H9 (cell line): ENCODE measurements around the gene MYH9. TPM values are rescaled to one million over a fixed set of nuclear protein-coding genes. Genes with fewer than 3 reads are reported as not detected.

ENCODE experiments used
- DNase-seq: peaks from one replicate; pipeline ENCODE4 v3.0.0-alpha.2; 2017
- H2AFZ ChIP-seq: one replicate; pipeline ENCODE4 v1.6.1; 2013; ENCODE audit warnings: mild to moderate bottlenecking, low read length, control low read depth, moderate library complexity
- H2AK5ac ChIP-seq: 2 replicates; pipeline ENCODE4 v1.6.1; 2013; ENCODE audit warnings: low read length, control low read depth, mixed read lengths; ENCODE audit not compliant: insufficient read length
- H2BK120ac ChIP-seq: one replicate; pipeline ENCODE4 v1.6.1; 2013; ENCODE audit warnings: low read depth, mild to moderate bottlenecking, low read length, control low read depth, inconsistent platforms; ENCODE audit not compliant: poor library complexity, severe bottlenecking
- H2BK12ac ChIP-seq: 2 replicates; pipeline ENCODE4 v1.6.1; 2013; ENCODE audit warnings: low read length, control low read depth, mixed read lengths, low read depth; ENCODE audit not compliant: insufficient read length
- H2BK15ac ChIP-seq: 2 replicates; pipeline ENCODE4 v1.6.1; 2013; ENCODE audit warnings: low read depth, low read length, control low read depth
- H2BK20ac ChIP-seq: one replicate; pipeline ENCODE4 v1.6.1; 2013; ENCODE audit warnings: low read depth, mild to moderate bottlenecking, low read length, control low read depth, inconsistent platforms; ENCODE audit not compliant: poor library complexity, severe bottlenecking
- H2BK5ac ChIP-seq: 2 replicates; pipeline ENCODE4 v1.6.1; 2013; ENCODE audit warnings: low read length, control low read depth, mixed read lengths; ENCODE audit not compliant: insufficient read length
- H3K14ac ChIP-seq: 2 replicates; pipeline ENCODE4 v1.6.1; 2013; ENCODE audit warnings: low read length, control low read depth; ENCODE audit not compliant: insufficient read depth
- H3K18ac ChIP-seq: 2 replicates; pipeline ENCODE4 v1.6.1; 2013; ENCODE audit warnings: low read depth, mild to moderate bottlenecking, mixed read lengths, low read length, control low read depth; ENCODE audit not compliant: insufficient read length
- H3K23ac ChIP-seq: 2 replicates; pipeline ENCODE4 v1.6.1; 2013; ENCODE audit warnings: low read length, control low read depth, mixed read lengths, low read depth; ENCODE audit not compliant: insufficient read length
- H3K23me2 ChIP-seq: 2 replicates; pipeline ENCODE4 v1.6.1; 2013; ENCODE audit warnings: low read depth, mild to moderate bottlenecking, mixed read lengths, low read length, control low read depth; ENCODE audit not compliant: insufficient read length, poor library complexity, severe bottlenecking
- H3K27ac ChIP-seq: 2 replicates; pipeline ENCODE4 v1.5.1; 2013; ENCODE audit warnings: low read length, control low read depth, mixed read lengths, low read depth; ENCODE audit not compliant: insufficient read length
- H3K27me3 ChIP-seq: 2 replicates; pipeline ENCODE4 v1.6.1; 2013; ENCODE audit warnings: low read length, control low read depth, inconsistent platforms; ENCODE audit not compliant: insufficient read depth
- H3K4ac ChIP-seq: 2 replicates; pipeline ENCODE4 v1.6.1; 2013; ENCODE audit warnings: low read depth, mild to moderate bottlenecking, control low read depth, inconsistent platforms, low read length, moderate library complexity
- H3K4me1 ChIP-seq: 2 replicates; pipeline ENCODE4 v1.6.1; 2013; ENCODE audit warnings: low read length, control low read depth, inconsistent platforms; ENCODE audit not compliant: insufficient read depth
- H3K4me2 ChIP-seq: 2 replicates; pipeline ENCODE4 v1.6.1; 2013; ENCODE audit warnings: low read length, control low read depth, mixed read lengths; ENCODE audit not compliant: insufficient read length, insufficient read depth
- H3K56ac ChIP-seq: 2 replicates; pipeline ENCODE4 v1.6.1; 2013; ENCODE audit warnings: low read depth, mild to moderate bottlenecking, mixed read lengths, low read length, control low read depth; ENCODE audit not compliant: insufficient read length
- H3K79me1 ChIP-seq: 2 replicates; pipeline ENCODE4 v1.6.1; 2013; ENCODE audit warnings: low read depth, mild to moderate bottlenecking, moderate library complexity, low read length, control low read depth, inconsistent platforms; ENCODE audit not compliant: insufficient read depth, poor library complexity, severe bottlenecking
- H3K79me2 ChIP-seq: 2 replicates; pipeline ENCODE4 v1.6.1; 2013; ENCODE audit warnings: low read length, control low read depth, inconsistent platforms; ENCODE audit not compliant: insufficient read depth
- H3K9ac ChIP-seq: 2 replicates; pipeline ENCODE4 v1.6.1; 2013; ENCODE audit warnings: low read length, control low read depth, mixed read lengths; ENCODE audit not compliant: insufficient read length; ENCODE audit errors: extremely low read depth
- H3K9me3 ChIP-seq: one replicate; pipeline ENCODE4 v1.6.1; 2013; ENCODE audit warnings: low read depth, low read length, inconsistent platforms; ENCODE audit not compliant: control insufficient read depth
- H3T11ph ChIP-seq: one replicate; pipeline ENCODE4 v1.6.1; 2013; ENCODE audit warnings: mild to moderate bottlenecking, low read length, control low read depth, inconsistent platforms
- H4K20me1 ChIP-seq: one replicate; pipeline ENCODE4 v1.6.1; 2013; ENCODE audit not compliant: control insufficient read depth, insufficient read length, insufficient read depth
- H4K5ac ChIP-seq: 2 replicates; pipeline ENCODE4 v1.6.1; 2013; ENCODE audit warnings: low read depth, mild to moderate bottlenecking, mixed read lengths, low read length, control low read depth; ENCODE audit not compliant: insufficient read length
- H4K8ac ChIP-seq: replicated peaks from 2 replicates; pipeline ENCODE4 v1.6.1; 2013; ENCODE audit warnings: low read length, control low read depth, mixed read lengths, low read depth; ENCODE audit not compliant: insufficient read length
- H4K91ac ChIP-seq: 2 replicates; pipeline ENCODE4 v1.6.1; 2013; ENCODE audit warnings: low read depth, mild to moderate bottlenecking, moderate library complexity, mixed read lengths, low read length, control low read depth; ENCODE audit not compliant: insufficient read length
- H3K27ac Mint-ChIP-seq, 3 experiments: 2 replicates in 2 of 3; 3 replicates in 1 of 3; pipeline ENCODE4 v1.8.0; 2020 to 2021; ENCODE audit warnings: mixed read lengths in 3 of 3, mild to moderate bottlenecking in 1 of 3, moderate library complexity in 1 of 3
- H3K27me3 Mint-ChIP-seq: 2 replicates; pipeline ENCODE4 v1.8.0; 2021; ENCODE audit warnings: low read depth, mild to moderate bottlenecking, moderate library complexity, mixed read lengths
- H3K36me3 Mint-ChIP-seq, 3 experiments: 2 replicates in 2 of 3; 3 replicates in 1 of 3; pipeline ENCODE4 v1.8.0; 2020 to 2021; ENCODE audit warnings: low read depth in 3 of 3, mixed read lengths in 3 of 3; ENCODE audit not compliant: insufficient read depth in 1 of 3
- H3K4me1 Mint-ChIP-seq, 2 experiments: 2 replicates each; pipeline ENCODE4 v1.8.0; 2020; ENCODE audit warnings: mixed read lengths in 2 of 2
- H3K4me3 Mint-ChIP-seq, 2 experiments: 2 replicates in 1 of 2; 3 replicates in 1 of 2; pipeline ENCODE4 v1.8.0; 2020 to 2021; ENCODE audit warnings: mild to moderate bottlenecking in 2 of 2, mixed read lengths in 2 of 2, moderate library complexity in 1 of 2
- H3K9me3 Mint-ChIP-seq, 2 experiments: 2 replicates in 1 of 2; 3 replicates in 1 of 2; pipeline ENCODE4 v1.8.0; 2020; ENCODE audit warnings: mild to moderate bottlenecking in 2 of 2, mixed read lengths in 2 of 2, moderate library complexity in 1 of 2
- WGBS: extraction: QIAGEN DNeasy Blood & Tissue Kit; methylation state at CpG from one replicate; pipeline ENCODE4 v1.1.7; 2013; ENCODE audit warnings: missing lambda C conversion rate, low lambda C conversion rate, mixed read lengths; ENCODE audit not compliant: insufficient read length; ENCODE audit errors: extremely low coverage; 5-methylcytosine and 5-hydroxymethylcytosine counted together
- total RNA-seq: library from RNA; stranded (reverse); gene quantifications from 2 replicates; pipeline ENCODE4 v1.2.1, GENCODE V29; 2021
- TF ChIP-seq, protein P1 (sequence below): fragments of 200-600 bp; sonication (generic); conservative IDR thresholded peaks from 3 replicates; pipeline ENCODE4 v1.8.0; 2021; ENCODE audit warnings: antibody characterized with exemption, mild to moderate bottlenecking

The MYH9 gene
- total RNA-seq, 1 experiment from 2014 or later = 266 TPM

DNA sequence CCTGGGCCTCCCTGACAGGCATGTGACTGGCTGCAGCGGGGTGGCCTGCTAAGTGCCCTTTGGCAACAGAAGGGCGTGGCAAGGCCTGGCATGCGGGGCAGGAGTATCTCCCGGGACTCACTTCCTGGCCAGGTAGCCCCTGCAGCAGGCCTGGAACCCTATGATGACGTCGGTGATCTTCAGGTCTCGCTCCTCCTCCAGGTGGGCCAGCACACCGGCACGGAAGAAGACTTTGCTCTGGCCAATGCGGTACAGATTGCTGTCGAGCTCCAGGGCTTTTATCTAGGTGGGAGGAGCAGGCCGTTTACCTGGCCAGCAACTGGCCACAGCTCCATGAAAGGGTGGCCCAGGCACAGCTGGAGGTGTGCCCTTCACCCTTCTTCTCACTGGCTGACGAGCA is 83.9 kb downstream of the MYH9 start:
- Histone ChIP-seq H3K23me2 (no peaks in the 10 kb centered on the region), H3K9ac (no peak overlapping the region), H3T11ph (no peak overlapping the region), H3K56ac (no peak overlapping the region), H4K5ac (no peak overlapping the region), H2BK5ac (no peak overlapping the region), H3K27me3 (no peaks in the 10 kb centered on the region), H3K18ac (no peak overlapping the region), H2BK12ac (no peak overlapping the region), H2AFZ (no peak overlapping the region), H3K4me1 (no peaks in the 10 kb centered on the region), H2BK15ac (no peak overlapping the region), H3K27ac (no peak overlapping the region), H4K91ac (no peak overlapping the region), H3K14ac (no peak overlapping the region; the same call in 1 of the 2 replicates), H4K8ac (no peak overlapping the region), H3K4ac (no peak overlapping the region), H3K79me2 (no peaks in the 10 kb centered on the region), H4K20me1 (no peaks in the 10 kb centered on the region), H3K79me1 (no peaks in the 10 kb centered on the region), H2AK5ac (no peak overlapping the region), H2BK20ac (no peak overlapping the region), H3K9me3 (no peaks in the 10 kb centered on the region), H3K4me2 (no peak overlapping the region), H3K23ac (no peak overlapping the region), H2BK120ac (no peak overlapping the region)
- Mint-ChIP-seq H3K9me3 (no peaks in the 10 kb centered on the region), H3K36me3 (peaks cover 53 to 94% (median 84%) of the 10 kb centered on the region in 3 experiments), H3K27ac (peak overlapping the region in 2 of 3 experiments; percentile 21 to 44; a peak in 3 of 7 replicates), H3K27me3 (no peaks in the 10 kb centered on the region; the same call in 1 of the 2 replicates), H3K4me1 (0 out of 4 replicates have a peak, but pooled peaks cover 0 to 3% of the 10 kb centered on the region in 2 experiments), H3K4me3 (no peak overlapping the region)
- DNase-seq = no peak
- WGBS = no CpG with 5 or more reads among the region's 13 CpGs
- TF ChIP-seq, protein P1, sequence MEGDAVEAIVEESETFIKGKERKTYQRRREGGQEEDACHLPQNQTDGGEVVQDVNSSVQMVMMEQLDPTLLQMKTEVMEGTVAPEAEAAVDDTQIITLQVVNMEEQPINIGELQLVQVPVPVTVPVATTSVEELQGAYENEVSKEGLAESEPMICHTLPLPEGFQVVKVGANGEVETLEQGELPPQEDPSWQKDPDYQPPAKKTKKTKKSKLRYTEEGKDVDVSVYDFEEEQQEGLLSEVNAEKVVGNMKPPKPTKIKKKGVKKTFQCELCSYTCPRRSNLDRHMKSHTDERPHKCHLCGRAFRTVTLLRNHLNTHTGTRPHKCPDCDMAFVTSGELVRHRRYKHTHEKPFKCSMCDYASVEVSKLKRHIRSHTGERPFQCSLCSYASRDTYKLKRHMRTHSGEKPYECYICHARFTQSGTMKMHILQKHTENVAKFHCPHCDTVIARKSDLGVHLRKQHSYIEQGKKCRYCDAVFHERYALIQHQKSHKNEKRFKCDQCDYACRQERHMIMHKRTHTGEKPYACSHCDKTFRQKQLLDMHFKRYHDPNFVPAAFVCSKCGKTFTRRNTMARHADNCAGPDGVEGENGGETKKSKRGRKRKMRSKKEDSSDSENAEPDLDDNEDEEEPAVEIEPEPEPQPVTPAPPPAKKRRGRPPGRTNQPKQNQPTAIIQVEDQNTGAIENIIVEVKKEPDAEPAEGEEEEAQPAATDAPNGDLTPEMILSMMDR = no peak
